ENCODE results near the gene LHFPL5. TPM values are rescaled to one million over a fixed set of nuclear protein-coding genes. Genes with fewer than 3 reads are reported as not detected.
A peak's percentile ranks its signal among the peaks of the same experiment; 100 is the strongest.

The LHFPL5 gene
- total RNA-seq, 1 experiment from 2014 or later = not detected

DNA sequence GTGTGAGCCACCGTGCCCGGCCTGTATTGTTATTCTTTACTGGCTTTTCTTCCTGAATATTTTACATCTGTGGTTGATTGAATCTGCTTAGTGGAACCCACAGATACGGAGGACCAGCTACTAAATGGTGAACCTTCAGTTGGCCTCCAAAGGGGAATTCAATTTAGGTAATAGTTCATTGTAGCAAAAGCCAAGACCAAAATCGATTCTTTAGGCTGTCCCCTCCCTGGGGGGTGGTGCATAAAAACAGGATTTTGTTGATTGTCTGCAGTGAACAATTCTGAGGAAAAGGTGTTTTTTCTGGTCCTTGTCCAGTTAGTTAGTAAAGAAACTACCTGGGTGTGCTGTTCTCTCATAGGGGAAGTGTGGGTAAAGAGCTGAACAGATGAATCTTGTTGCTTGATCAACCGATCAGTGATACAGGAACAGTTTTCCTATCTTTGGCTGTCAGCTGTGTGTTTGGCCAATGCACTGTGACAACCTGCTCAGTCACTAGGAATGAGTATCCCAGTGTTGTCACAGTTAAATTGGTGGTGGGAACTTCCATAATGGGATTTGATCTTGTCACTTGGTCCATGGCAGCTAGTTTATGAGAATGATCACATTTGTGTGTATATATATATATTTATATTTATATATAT is 19.5 kb downstream of the LHFPL5 start:
- Mint-ChIP-seq H3K27ac (ENCODE audit: low read depth, unreplicated experiment) (no peak overlapping the region), H3K4me1 (ENCODE audit: insufficient read depth, unreplicated experiment) (no peaks in the 10 kb centered on the region), H3K36me3 (ENCODE audit: insufficient read depth, unreplicated experiment) (no peaks in the 10 kb centered on the region), H3K4me3 (ENCODE audit: unreplicated experiment) (no peak overlapping the region), H3K9me3 (ENCODE audit: unreplicated experiment) (no peaks in the 10 kb centered on the region), H3K27me3 (ENCODE audit: insufficient read depth, unreplicated experiment) (no peaks in the 10 kb centered on the region)
- intact Hi-C loops (cut with micrococcal nuclease) = no loop called here
- BruUV-seq (replicated peaks) = no TSS peak
- POLR2A ChIA-PET = interaction anchor here (0.6 to 1.3 kb wide), 4 partner anchors 10 to 578 kb away, joined by 3 to 4 read pairs (median 3); no protein-coding TSS in a partner anchor
- no peak for DNase-seq (ENCODE audit: unreplicated experiment)
- CTCF ChIA-PET = interaction anchor here (0.7 to 1.0 kb wide), 4 partner anchors 13 to 302 kb away, joined by 3 to 5 read pairs (median 3); partner anchors contain the start of gene ARMC12
- TF ChIP-seq CTCF (IDR thresholded peaks at IDR 0.05; ENCODE audit: unreplicated experiment) = no peak

- Mint-ChIP-seq H3K9me3 (ENCODE audit: unreplicated experiment) (no peaks in the 10 kb centered on the region), H3K27me3 (ENCODE audit: insufficient read depth, unreplicated experiment) (no peaks in the 10 kb centered on the region), H3K27ac (ENCODE audit: low read depth, unreplicated experiment) (no peak overlapping the region), H3K4me1 (ENCODE audit: insufficient read depth, unreplicated experiment) (no peaks in the 10 kb centered on the region), H3K36me3 (ENCODE audit: insufficient read depth, unreplicated experiment) (peaks cover 20% of the 10 kb centered on the region), H3K4me3 (ENCODE audit: unreplicated experiment) (no peak overlapping the region)
- no peak for TF ChIP-seq CTCF (IDR thresholded peaks at IDR 0.05; ENCODE audit: unreplicated experiment)
- CTCF ChIA-PET = interaction anchor here (0.7 kb wide), 1 partner anchor 33 kb away, joined by 3 read pairs; no protein-coding TSS in a partner anchor
- intact Hi-C loops (cut with micrococcal nuclease) = no loop called here
- POLR2A ChIA-PET = no interaction called here
- no peak for DNase-seq (ENCODE audit: unreplicated experiment)
- BruUV-seq (replicated peaks) = no TSS peak
Measured at GRCh38 chr6:35829306-35829705, 24.2 kb downstream of the LHFPL5 start.

DNA sequence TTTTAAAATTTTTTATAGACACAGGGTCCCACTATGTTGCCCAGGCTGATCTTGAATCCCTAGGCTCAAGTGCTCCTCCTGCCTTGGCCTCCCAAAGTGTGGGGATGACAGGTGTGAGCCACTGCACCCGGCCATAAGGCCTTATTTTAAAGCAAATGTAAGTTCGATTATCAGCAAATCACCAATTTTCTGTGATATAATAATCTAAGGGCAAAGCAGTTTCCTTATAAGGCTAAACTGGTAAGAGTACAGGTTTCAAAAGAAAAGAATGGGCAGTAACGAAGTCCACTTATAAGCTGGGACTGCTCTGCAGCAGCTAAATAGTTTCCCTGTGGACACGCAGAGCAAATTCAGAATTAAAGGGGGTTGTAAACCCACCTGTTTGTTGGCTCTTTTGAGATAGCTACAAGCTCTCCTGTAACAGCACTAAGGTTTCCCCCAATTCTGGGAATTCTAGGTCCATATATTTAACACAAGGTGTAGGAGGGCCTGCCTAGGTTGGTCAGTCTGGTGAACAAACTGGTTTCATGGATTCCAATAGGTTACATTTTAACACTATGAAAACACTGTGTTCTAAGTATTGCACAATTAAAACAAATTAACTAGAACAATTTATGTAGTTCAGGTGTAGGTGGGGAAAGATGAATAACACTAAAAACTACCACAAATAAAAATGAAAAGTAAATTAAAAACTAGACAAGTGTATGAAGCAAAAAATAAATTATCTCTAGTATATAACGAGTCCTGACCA is 26.3 kb downstream of the LHFPL5 start:
- H3K27me3 Mint-ChIP-seq (ENCODE audit: insufficient read depth, unreplicated experiment) = no peaks in the 10 kb centered on the region
- peaks cover 41% of the 10 kb centered on the region for H3K36me3 Mint-ChIP-seq (ENCODE audit: insufficient read depth, unreplicated experiment)
- TF ChIP-seq CTCF (IDR thresholded peaks at IDR 0.05; ENCODE audit: unreplicated experiment) = no peak
- POLR2A ChIA-PET = no interaction called here
- intact Hi-C loops (cut with micrococcal nuclease) = no loop called here
- H3K9me3 Mint-ChIP-seq (ENCODE audit: unreplicated experiment) = no peaks in the 10 kb centered on the region
- CTCF ChIA-PET = no interaction called here
- no peak for DNase-seq (ENCODE audit: unreplicated experiment)
- no peak overlapping the region for H3K27ac Mint-ChIP-seq (ENCODE audit: low read depth, unreplicated experiment)
- H3K4me1 Mint-ChIP-seq (ENCODE audit: insufficient read depth, unreplicated experiment) = no peaks in the 10 kb centered on the region
- no TSS peak for BruUV-seq (replicated peaks)
- no peak overlapping the region for H3K4me3 Mint-ChIP-seq (ENCODE audit: unreplicated experiment)

- POLR2A ChIA-PET = no interaction called here
- intact Hi-C loops (cut with micrococcal nuclease) = no loop called here
- Mint-ChIP-seq H3K36me3 (ENCODE audit: insufficient read depth, unreplicated experiment) (peaks cover 57% of the 10 kb centered on the region), H3K9me3 (ENCODE audit: unreplicated experiment) (no peaks in the 10 kb centered on the region), H3K4me3 (ENCODE audit: unreplicated experiment) (no peak overlapping the region), H3K27me3 (ENCODE audit: insufficient read depth, unreplicated experiment) (no peaks in the 10 kb centered on the region), H3K4me1 (ENCODE audit: insufficient read depth, unreplicated experiment) (no peaks in the 10 kb centered on the region), H3K27ac (ENCODE audit: low read depth, unreplicated experiment) (no peak overlapping the region)
- CTCF ChIA-PET = no interaction called here
- peak; percentile 24 for DNase-seq (ENCODE audit: unreplicated experiment)
- BruUV-seq (replicated peaks) = no TSS peak
- no peak for TF ChIP-seq CTCF (IDR thresholded peaks at IDR 0.05; ENCODE audit: unreplicated experiment)
Measured at GRCh38 chr6:35833536-35833935, 28.4 kb downstream of the LHFPL5 start.

Data from MCF 10A (cell line).